GM23338 (cell line): ENCODE measurements around the gene UBE2G1.

ENCODE experiments used
- ETS1 ChIP-seq: IDR thresholded peaks from 2 replicates; pipeline ENCODE4 v1.6.1; 2016; ENCODE audit warnings: antibody characterized with exemption
- EZH2 ChIP-seq: fragments of 200-600 bp; sonication (generic); IDR thresholded peaks from one replicate; pipeline ENCODE4 v1.8.0; 2017; ENCODE audit warnings: antibody characterized with exemption, mild to moderate bottlenecking, low read depth; ENCODE audit not compliant: unreplicated experiment
- POLR2AphosphoS5 ChIP-seq: IDR thresholded peaks from 2 replicates; pipeline ENCODE4 v1.6.1; 2016; ENCODE audit warnings: antibody characterized with exemption, low read depth
- ZNF114 ChIP-seq: fragments of 250-450 bp; sonication (Bioruptor Pico); IDR thresholded peaks from 2 replicates; pipeline ENCODE4 v1.5.0; 2020; ENCODE audit warnings: mild to moderate bottlenecking, moderate library complexity
- TF ChIP-seq, protein P1 (sequence below), 2 experiments: fragments of 200-600 bp in 1 of 2; sonication (generic) in 1 of 2; conservative IDR thresholded peaks; 2 replicates each; pipeline versions ENCODE4 v1.5.1 to v1.6.1; 2016 to 2017; ENCODE audit warnings: antibody characterized with exemption in 2 of 2, low read depth in 2 of 2, mild to moderate bottlenecking in 2 of 2, moderate library complexity in 1 of 2

DNA sequence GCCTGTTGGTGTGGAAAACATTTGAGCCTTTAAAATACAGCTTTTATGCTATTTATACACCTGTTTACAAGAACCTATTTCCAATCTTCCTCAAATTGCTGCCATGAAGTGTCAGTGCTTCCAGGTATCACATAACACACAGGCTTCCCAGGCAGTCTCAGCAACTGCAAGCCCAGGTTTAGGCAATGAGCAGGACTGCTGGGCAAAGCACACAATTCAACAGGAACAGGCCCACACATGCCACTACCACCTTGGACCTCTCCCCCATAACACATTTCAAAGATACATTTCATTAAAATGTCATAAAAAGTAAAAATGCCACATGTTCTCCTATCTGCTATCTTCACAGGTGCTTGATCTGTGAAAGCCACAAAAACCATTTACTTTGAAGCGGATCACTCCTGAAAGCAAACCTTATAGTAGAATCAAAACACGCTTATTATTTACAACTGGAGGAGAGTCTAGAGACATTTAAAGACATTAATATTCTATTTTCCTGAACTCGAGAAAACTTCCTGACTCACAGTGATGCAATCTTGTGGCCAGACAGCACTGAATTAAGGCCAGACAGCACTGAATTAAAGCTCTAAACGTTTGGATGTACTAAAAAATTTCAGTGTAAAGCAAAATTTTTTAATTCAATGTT is 134.2 kb downstream of the UBE2G1 start:
- TF ChIP-seq, protein P1, sequence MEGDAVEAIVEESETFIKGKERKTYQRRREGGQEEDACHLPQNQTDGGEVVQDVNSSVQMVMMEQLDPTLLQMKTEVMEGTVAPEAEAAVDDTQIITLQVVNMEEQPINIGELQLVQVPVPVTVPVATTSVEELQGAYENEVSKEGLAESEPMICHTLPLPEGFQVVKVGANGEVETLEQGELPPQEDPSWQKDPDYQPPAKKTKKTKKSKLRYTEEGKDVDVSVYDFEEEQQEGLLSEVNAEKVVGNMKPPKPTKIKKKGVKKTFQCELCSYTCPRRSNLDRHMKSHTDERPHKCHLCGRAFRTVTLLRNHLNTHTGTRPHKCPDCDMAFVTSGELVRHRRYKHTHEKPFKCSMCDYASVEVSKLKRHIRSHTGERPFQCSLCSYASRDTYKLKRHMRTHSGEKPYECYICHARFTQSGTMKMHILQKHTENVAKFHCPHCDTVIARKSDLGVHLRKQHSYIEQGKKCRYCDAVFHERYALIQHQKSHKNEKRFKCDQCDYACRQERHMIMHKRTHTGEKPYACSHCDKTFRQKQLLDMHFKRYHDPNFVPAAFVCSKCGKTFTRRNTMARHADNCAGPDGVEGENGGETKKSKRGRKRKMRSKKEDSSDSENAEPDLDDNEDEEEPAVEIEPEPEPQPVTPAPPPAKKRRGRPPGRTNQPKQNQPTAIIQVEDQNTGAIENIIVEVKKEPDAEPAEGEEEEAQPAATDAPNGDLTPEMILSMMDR (conservative IDR thresholded peaks at IDR 0.05; ENCODE audit: low read depth in 2 of 2), result no peak
- no peak for TF ChIP-seq ETS1
- no peak for TF ChIP-seq POLR2AphosphoS5
- TF ChIP-seq EZH2, result no peak
- TF ChIP-seq ZNF114 (CRISPR knock-in tag), result no peak
